ENCODE results near the gene GJC2. TPM values are rescaled to one million over a fixed set of nuclear protein-coding genes. Genes with fewer than 3 reads are reported as not detected.

Gene GJC2
- total RNA-seq, 1 experiment from 2014 or later, result 1.2 TPM

- POLR2A ChIA-PET (ENCODE audit: unreplicated experiment), result interaction anchor here (0.6 kb wide), 1 partner anchor 19 kb away, joined by 3 read pairs; no protein-coding TSS in a partner anchor
- H4K20me1 ChIP-seq (ENCODE audit: low read length), result no peaks in the 10 kb centered on the region
- peaks cover 10% of the 10 kb centered on the region; the same call in 1 of the 2 replicates for H3K4me1 ChIP-seq (ENCODE audit: insufficient read depth, low read length)
- no peaks in the 10 kb centered on the region for H3K27me3 ChIP-seq (ENCODE audit: low read length)
- H3K9me3 ChIP-seq (ENCODE audit: low read length), result no peaks in the 10 kb centered on the region
- no peak overlapping the region for H3K4me2 ChIP-seq (ENCODE audit: low read length)
- ATAC-seq, result no peak
- CTCF ChIA-PET, result no interaction called here
- H3K9ac ChIP-seq (ENCODE audit: low read length), result no peak overlapping the region
- no TSS peak for BruUV-seq (replicated peaks)
- no peaks in the 10 kb centered on the region for H3K79me2 ChIP-seq (ENCODE audit: low read length)
- no peak for TF ChIP-seq CTCF (conservative IDR thresholded peaks at IDR 0.05; ENCODE audit: low read depth, low read length)
- TF ChIP-seq EZH2 (IDR thresholded peaks at IDR 0.05; ENCODE audit: low read length, unreplicated experiment), result no peak
- TF ChIP-seq EZH2phosphoT487 (IDR thresholded peaks at IDR 0.05; ENCODE audit: borderline replicate concordance, low read length), result no peak
- H3K27ac ChIP-seq (ENCODE audit: low read length), result no peak overlapping the region
- H3K36me3 ChIP-seq (ENCODE audit: low read depth, low read length), result no peaks in the 10 kb centered on the region
- H2AFZ ChIP-seq (ENCODE audit: low read length), result no peak overlapping the region
- DNase-seq, result no peak
- H3F3A ChIP-seq (ENCODE audit: low read length, unreplicated experiment), result no peaks in the 10 kb centered on the region
- intact Hi-C loops (cut with micrococcal nuclease), result loop anchor here (10.0 kb wide), 1 partner anchor 377 kb away; no protein-coding TSS in a partner anchor
- no peak overlapping the region for H3K4me3 ChIP-seq (ENCODE audit: low read length)
- no peaks in the 10 kb centered on the region for H3K9me2 ChIP-seq (replicated peaks; ENCODE audit: low read length)
Measured at GRCh38 chr1:228161362-228161761, 11.6 kb downstream of the GJC2 start.

- no peaks in the 10 kb centered on the region for H3K9me3 ChIP-seq (ENCODE audit: low read length)
- H3K36me3 ChIP-seq (ENCODE audit: low read depth, low read length), result no peaks in the 10 kb centered on the region
- H3K4me1 ChIP-seq (ENCODE audit: insufficient read depth, low read length), result peaks cover 15% of the 10 kb centered on the region
- H4K20me1 ChIP-seq (ENCODE audit: low read length), result no peaks in the 10 kb centered on the region
- H3K4me2 ChIP-seq (ENCODE audit: low read length), result no peak overlapping the region
- H3K79me2 ChIP-seq (ENCODE audit: low read length), result peaks cover 3% of the 10 kb centered on the region; the same call in 1 of the 2 replicates
- no peaks in the 10 kb centered on the region for H3K27me3 ChIP-seq (ENCODE audit: low read length)
- no peak overlapping the region for H3K27ac ChIP-seq (ENCODE audit: low read length)
- H3F3A ChIP-seq (ENCODE audit: low read length, unreplicated experiment), result no peaks in the 10 kb centered on the region
- no TSS peak for BruUV-seq (replicated peaks)
- TF ChIP-seq EZH2phosphoT487 (IDR thresholded peaks at IDR 0.05; ENCODE audit: borderline replicate concordance, low read length), result no peak
- no peak for TF ChIP-seq EZH2 (IDR thresholded peaks at IDR 0.05; ENCODE audit: low read length, unreplicated experiment)
- TF ChIP-seq CTCF (conservative IDR thresholded peaks at IDR 0.05; ENCODE audit: low read depth, low read length), result no peak
- CTCF ChIA-PET, result no interaction called here
- DNase-seq, result no peak
- H3K9me2 ChIP-seq (replicated peaks; ENCODE audit: low read length), result no peaks in the 10 kb centered on the region
- POLR2A ChIA-PET (ENCODE audit: unreplicated experiment), result interaction anchor here (0.6 kb wide), 1 partner anchor 20 kb away, joined by 3 read pairs; no protein-coding TSS in a partner anchor
- ATAC-seq, result no peak
- intact Hi-C loops (cut with micrococcal nuclease), result loop anchor here (10.0 kb wide), 1 partner anchor 377 kb away; no protein-coding TSS in a partner anchor
- no peak overlapping the region for H3K9ac ChIP-seq (ENCODE audit: low read length)
- no peak overlapping the region for H3K4me3 ChIP-seq (ENCODE audit: low read length)
- H2AFZ ChIP-seq (ENCODE audit: low read length), result no peak overlapping the region
Measured at GRCh38 chr1:228161866-228162265, 12.1 kb downstream of the GJC2 start.

GRCh38 chr1:228162286-228163006, 12.7 kb downstream of the GJC2 start:
- BruUV-seq (replicated peaks), result no TSS peak
- Histone ChIP-seq H3K9me2 (replicated peaks; ENCODE audit: low read length) (no peaks in the 10 kb centered on the region), H4K20me1 (ENCODE audit: low read length) (no peaks in the 10 kb centered on the region), H3K9ac (ENCODE audit: low read length) (no peak overlapping the region), H3K4me2 (ENCODE audit: low read length) (no peak overlapping the region), H3K27ac (ENCODE audit: low read length) (no peak overlapping the region), H3K36me3 (ENCODE audit: low read depth, low read length) (no peaks in the 10 kb centered on the region), H3K9me3 (ENCODE audit: low read length) (no peaks in the 10 kb centered on the region), H3K4me1 (ENCODE audit: insufficient read depth, low read length) (peaks cover 18% of the 10 kb centered on the region), H3K4me3 (ENCODE audit: low read length) (no peak overlapping the region), H3K27me3 (ENCODE audit: low read length) (no peaks in the 10 kb centered on the region), H3K79me2 (ENCODE audit: low read length) (peaks cover 7% of the 10 kb centered on the region), H3F3A (ENCODE audit: low read length, unreplicated experiment) (no peaks in the 10 kb centered on the region), H2AFZ (ENCODE audit: low read length) (no peak overlapping the region)
- ATAC-seq (no peak), DNase-seq (peak; percentile 16)
- intact Hi-C loops (cut with micrococcal nuclease), result loop anchor here (10.0 kb wide), 1 partner anchor 378 kb away; no protein-coding TSS in a partner anchor
- TF ChIP-seq EZH2phosphoT487 (IDR thresholded peaks at IDR 0.05; ENCODE audit: borderline replicate concordance, low read length), result no peak
- no peak for TF ChIP-seq CTCF (conservative IDR thresholded peaks at IDR 0.05; ENCODE audit: low read depth, low read length)
- TF ChIP-seq EZH2 (IDR thresholded peaks at IDR 0.05; ENCODE audit: low read length, unreplicated experiment), result no peak
- POLR2A ChIA-PET (ENCODE audit: unreplicated experiment), result no interaction called here
- CTCF ChIA-PET, result no interaction called here
